ENCODE data around the gene KCNQ1.

The KCNQ1 gene

DNA sequence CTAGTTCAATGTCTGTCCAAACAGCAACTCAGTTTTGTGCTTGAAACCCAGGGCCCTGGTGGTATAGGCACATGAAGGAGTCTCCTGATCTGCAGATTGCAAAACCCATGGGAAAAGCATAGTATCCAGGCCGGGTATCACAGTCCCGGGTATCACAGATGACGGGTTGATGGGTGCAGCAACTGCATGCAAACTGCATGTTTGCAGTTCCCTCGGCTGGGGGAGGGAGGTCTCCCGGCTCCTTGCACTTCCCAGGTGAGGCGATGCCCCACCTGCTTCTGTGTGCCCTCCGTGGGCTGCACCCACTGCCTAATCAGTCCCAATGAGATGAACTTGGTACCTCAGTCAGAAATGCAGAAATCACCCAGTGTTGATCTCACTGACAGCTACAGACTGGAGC is 53.9 kb downstream of the KCNQ1 start:
- H3K4me3 ChIP-seq (ENCODE audit: low read depth, low read length) = no peak overlapping the region
- TF ChIP-seq, protein P1, sequence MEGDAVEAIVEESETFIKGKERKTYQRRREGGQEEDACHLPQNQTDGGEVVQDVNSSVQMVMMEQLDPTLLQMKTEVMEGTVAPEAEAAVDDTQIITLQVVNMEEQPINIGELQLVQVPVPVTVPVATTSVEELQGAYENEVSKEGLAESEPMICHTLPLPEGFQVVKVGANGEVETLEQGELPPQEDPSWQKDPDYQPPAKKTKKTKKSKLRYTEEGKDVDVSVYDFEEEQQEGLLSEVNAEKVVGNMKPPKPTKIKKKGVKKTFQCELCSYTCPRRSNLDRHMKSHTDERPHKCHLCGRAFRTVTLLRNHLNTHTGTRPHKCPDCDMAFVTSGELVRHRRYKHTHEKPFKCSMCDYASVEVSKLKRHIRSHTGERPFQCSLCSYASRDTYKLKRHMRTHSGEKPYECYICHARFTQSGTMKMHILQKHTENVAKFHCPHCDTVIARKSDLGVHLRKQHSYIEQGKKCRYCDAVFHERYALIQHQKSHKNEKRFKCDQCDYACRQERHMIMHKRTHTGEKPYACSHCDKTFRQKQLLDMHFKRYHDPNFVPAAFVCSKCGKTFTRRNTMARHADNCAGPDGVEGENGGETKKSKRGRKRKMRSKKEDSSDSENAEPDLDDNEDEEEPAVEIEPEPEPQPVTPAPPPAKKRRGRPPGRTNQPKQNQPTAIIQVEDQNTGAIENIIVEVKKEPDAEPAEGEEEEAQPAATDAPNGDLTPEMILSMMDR (IDR thresholded peaks at IDR 0.05; ENCODE audit: low read depth, low read length) = no peak
- no peak overlapping the region for H3K27ac ChIP-seq
- peaks cover 16% of the 10 kb centered on the region for H3K9me3 ChIP-seq (ENCODE audit: severe bottlenecking)
- H3K27me3 ChIP-seq (ENCODE audit: insufficient read depth, low read depth, severe bottlenecking) = peaks cover 33% of the 10 kb centered on the region
- H3K36me3 ChIP-seq = no peaks in the 10 kb centered on the region
- no peak for DNase-seq

DNA sequence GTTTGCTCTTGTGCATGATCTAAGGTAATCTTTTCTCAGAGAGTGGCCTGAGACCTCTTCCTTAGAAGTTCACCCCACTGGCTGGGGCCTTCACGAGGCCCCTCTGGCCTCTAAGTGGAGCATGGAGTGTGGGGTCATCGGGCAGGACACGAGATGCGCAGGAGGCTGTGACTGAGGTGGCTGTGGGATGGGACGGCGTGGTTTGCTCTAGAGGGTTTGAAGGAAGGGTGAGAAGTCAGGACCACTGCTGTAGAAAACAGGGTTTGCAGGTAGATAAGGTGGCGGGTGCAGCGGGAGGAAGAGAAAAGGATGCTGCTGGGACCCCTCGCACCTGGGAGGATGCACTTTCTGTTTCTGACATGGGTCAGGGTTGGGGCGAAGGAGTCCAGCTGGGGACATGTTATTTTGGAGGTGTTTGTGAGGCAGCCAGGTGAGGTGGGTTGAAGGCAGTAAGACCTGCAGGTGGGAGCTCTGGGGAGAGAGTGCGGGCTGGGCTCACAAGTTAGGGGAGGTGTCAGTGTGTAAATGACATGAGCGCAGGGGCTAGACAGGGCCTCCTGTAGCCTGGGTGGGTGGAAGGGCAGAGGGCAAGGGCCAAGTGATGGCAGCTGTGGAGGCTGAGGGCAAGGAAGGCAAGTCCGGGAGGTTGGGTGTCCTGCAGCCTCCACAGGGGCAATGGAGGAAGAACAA is 62.5 kb downstream of the KCNQ1 start:
- TF ChIP-seq, protein P1 (IDR thresholded peaks at IDR 0.05; ENCODE audit: low read depth, low read length) = no peak
- Histone ChIP-seq H3K9me3 (ENCODE audit: severe bottlenecking) (peaks cover 4% of the 10 kb centered on the region), H3K36me3 (no peaks in the 10 kb centered on the region), H3K27ac (no peak overlapping the region), H3K27me3 (ENCODE audit: insufficient read depth, low read depth, severe bottlenecking) (peaks cover 49% of the 10 kb centered on the region), H3K4me3 (ENCODE audit: low read depth, low read length) (no peak overlapping the region)
- no peak for DNase-seq

DNA sequence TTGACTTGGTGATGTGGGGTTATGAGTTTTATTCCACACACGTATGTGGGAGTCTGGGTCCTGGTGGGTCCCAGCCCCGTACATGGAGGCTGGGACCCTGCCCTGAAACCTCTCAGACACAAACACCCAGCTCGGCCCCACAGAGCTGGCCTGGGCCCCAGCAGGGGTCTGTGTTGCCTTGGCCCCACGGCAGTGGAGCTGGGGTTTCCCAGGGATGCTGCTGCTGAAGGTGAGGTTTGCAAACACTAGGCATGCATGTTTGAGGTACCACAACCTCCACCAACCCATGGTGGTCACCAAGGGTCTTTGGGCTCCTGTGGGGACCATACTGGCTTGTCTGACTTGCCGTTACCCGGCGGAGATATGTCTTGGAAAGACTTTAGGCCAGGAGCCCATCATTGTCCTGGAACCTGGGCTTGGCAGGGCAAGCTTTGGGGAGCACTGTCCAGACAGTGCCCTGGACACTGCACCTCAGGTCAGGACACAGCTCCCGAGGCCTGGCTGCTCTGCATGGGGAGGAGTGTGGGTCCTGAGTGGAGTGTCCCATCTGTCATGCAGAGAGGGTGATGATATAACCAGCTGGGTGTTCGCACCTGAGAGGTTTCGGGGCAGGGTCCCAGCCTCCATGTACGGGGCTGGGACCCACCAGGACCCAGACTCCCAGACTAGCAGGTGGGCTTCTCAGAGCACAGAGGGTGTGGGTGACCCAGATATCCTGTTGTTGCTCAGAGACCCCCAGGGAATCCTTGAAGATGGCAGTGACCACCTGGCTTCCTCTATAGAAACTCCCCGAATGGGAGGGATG is 63.3 kb downstream of the KCNQ1 start:
- Histone ChIP-seq H3K27ac (no peak overlapping the region), H3K36me3 (no peaks in the 10 kb centered on the region), H3K9me3 (ENCODE audit: severe bottlenecking) (no peaks in the 10 kb centered on the region), H3K4me3 (ENCODE audit: low read depth, low read length) (no peak overlapping the region), H3K27me3 (ENCODE audit: insufficient read depth, low read depth, severe bottlenecking) (peaks cover 44% of the 10 kb centered on the region)
- TF ChIP-seq, protein P1 (IDR thresholded peaks at IDR 0.05; ENCODE audit: low read depth, low read length) = no peak
- DNase-seq = no peak

DNA sequence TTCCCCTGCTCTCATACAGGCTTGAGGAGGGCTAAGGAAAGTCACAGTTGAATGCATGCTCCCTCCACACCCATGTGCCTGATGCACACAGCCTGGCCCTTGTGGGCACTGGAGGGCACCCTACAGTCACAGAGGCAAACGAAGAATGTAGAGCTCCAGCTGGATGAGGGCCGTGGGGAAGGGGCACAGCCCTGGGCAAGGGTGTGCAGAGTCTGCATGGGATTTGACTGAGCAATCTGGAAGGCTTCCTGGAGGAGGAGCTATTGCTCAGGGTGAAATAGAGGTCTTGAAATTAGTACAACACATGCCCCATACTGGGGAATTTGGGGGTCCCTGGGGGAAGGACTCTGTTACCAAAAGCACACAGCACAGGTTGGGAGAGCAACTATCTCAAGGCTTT is 64.0 kb downstream of the KCNQ1 start:
- TF ChIP-seq, protein P1 (IDR thresholded peaks at IDR 0.05; ENCODE audit: low read depth, low read length) = no peak
- Histone ChIP-seq H3K36me3 (no peaks in the 10 kb centered on the region), H3K4me3 (ENCODE audit: low read depth, low read length) (no peak overlapping the region), H3K27ac (no peak overlapping the region), H3K9me3 (ENCODE audit: severe bottlenecking) (no peaks in the 10 kb centered on the region), H3K27me3 (ENCODE audit: insufficient read depth, low read depth, severe bottlenecking) (peaks cover 43% of the 10 kb centered on the region)
- DNase-seq = no peak

DNA sequence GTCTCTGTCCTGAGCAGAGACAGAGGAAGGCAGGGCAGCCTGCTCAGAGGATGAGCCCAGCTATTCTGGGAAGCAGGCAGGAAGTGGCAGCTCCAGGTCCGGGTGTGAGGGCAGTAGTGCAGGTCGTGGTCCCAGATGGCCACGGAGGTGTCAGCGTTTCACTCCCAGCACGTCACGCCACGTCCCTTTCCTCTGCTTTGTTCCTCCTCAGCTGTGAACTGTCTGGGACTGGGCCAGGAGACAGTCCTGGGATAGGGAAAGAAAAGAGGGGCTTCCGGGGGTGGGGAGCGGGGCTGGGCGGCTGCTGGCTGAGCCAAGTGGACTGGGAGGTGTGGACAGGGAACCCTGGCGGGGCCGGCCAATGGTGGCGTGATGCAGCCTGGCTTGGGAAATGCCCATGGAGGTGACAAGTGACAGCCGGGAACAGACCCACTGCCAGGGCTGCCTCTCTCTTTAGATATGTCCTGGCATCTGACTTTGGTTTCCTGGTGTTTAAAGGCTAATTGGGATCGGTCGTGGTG is 64.7 kb downstream of the KCNQ1 start:
- Histone ChIP-seq H3K4me3 (ENCODE audit: low read depth, low read length) (no peak overlapping the region), H3K9me3 (ENCODE audit: severe bottlenecking) (no peaks in the 10 kb centered on the region), H3K36me3 (no peaks in the 10 kb centered on the region), H3K27ac (no peak overlapping the region), H3K27me3 (ENCODE audit: insufficient read depth, low read depth, severe bottlenecking) (peaks cover 38% of the 10 kb centered on the region)
- DNase-seq = no peak
- TF ChIP-seq, protein P1 (IDR thresholded peaks at IDR 0.05; ENCODE audit: low read depth, low read length) = no peak
